Nephron progenitor cell (in vitro differentiated cells): Measurements from ENCODE around the gene DAPL1.

Experiments
- DNase-seq: peaks from one replicate; pipeline ENCODE4 v3.0.0; 2021
- H3K27ac Mint-ChIP-seq: 2 replicates; pipeline ENCODE4 v1.8.0; 2021; ENCODE audit warnings: mild to moderate bottlenecking, moderate library complexity, mixed read lengths
- H3K27me3 Mint-ChIP-seq: 2 replicates; pipeline ENCODE4 v1.8.0; 2021; ENCODE audit warnings: mild to moderate bottlenecking, low read depth, mixed read lengths; ENCODE audit not compliant: poor library complexity
- H3K36me3 Mint-ChIP-seq: 2 replicates; pipeline ENCODE4 v1.8.0; 2021; ENCODE audit warnings: low read depth, mixed read lengths
- H3K4me1 Mint-ChIP-seq: 2 replicates; pipeline ENCODE4 v1.8.0; 2021; ENCODE audit warnings: mixed read lengths
- H3K4me3 Mint-ChIP-seq: 2 replicates; pipeline ENCODE4 v1.8.0; 2021; ENCODE audit warnings: mild to moderate bottlenecking, moderate library complexity, mixed read lengths
- H3K9me3 Mint-ChIP-seq: 2 replicates; pipeline ENCODE4 v1.8.0; 2021; ENCODE audit warnings: mild to moderate bottlenecking, moderate library complexity, mixed read lengths
- CTCF ChIP-seq: fragments of 200-600 bp; sonication (generic); IDR thresholded peaks from 2 replicates; pipeline ENCODE4 v1.5.0; 2021; ENCODE audit warnings: antibody characterized with exemption

DAPL1 gene

GRCh38 chr2:158817588-158817987, 22.5 kb downstream of the DAPL1 start:
- H3K27me3 Mint-ChIP-seq, result peaks cover 12% of the 10 kb centered on the region
- DNase-seq, result no peak
- H3K9me3 Mint-ChIP-seq, result peaks cover 15% of the 10 kb centered on the region
- no peaks in the 10 kb centered on the region for H3K36me3 Mint-ChIP-seq
- peaks cover 81% of the 10 kb centered on the region for H3K4me1 Mint-ChIP-seq
- no peak overlapping the region for H3K4me3 Mint-ChIP-seq
- no peak for TF ChIP-seq CTCF
- peak overlapping the region; percentile 8 for H3K27ac Mint-ChIP-seq

DNA sequence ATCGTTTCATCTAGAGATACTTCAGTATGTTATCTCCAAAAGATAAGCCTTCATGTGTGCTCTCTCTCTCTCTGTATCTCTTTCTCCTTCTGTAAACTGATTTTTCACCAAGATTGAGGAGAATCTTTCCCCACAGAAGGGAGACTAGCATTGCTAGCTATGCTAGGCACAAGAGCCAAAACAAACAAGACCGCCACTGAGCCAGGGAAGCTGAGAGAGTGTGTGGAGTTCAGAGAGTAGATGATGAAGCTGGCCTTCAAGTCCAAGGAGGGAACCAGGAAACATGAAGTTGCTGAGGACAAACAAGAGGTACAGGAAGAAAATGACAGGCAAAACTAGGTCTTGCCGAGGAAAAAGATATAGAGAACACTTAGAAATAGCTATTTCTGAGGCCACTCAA, 23.4 kb downstream of the DAPL1 start:
- DNase-seq, result no peak
- H3K27ac Mint-ChIP-seq, result no peak overlapping the region
- peaks cover 11% of the 10 kb centered on the region for H3K9me3 Mint-ChIP-seq
- H3K4me1 Mint-ChIP-seq, result peaks cover 81% of the 10 kb centered on the region
- no peaks in the 10 kb centered on the region for H3K36me3 Mint-ChIP-seq
- TF ChIP-seq CTCF, result no peak
- H3K27me3 Mint-ChIP-seq, result peaks cover 12% of the 10 kb centered on the region
- no peak overlapping the region for H3K4me3 Mint-ChIP-seq

GRCh38 chr2:158822193-158822592, 27.1 kb downstream of the DAPL1 start:
- H3K9me3 Mint-ChIP-seq, result peaks cover 4% of the 10 kb centered on the region
- no peaks in the 10 kb centered on the region for H3K36me3 Mint-ChIP-seq
- no peak for DNase-seq
- peaks cover 59% of the 10 kb centered on the region for H3K4me1 Mint-ChIP-seq
- H3K4me3 Mint-ChIP-seq, result peak overlapping the region; percentile 38
- peaks cover 12% of the 10 kb centered on the region for H3K27me3 Mint-ChIP-seq
- TF ChIP-seq CTCF, result no peak
- peak overlapping the region; percentile 91 for H3K27ac Mint-ChIP-seq

- Mint-ChIP-seq H3K27me3 (peaks cover 8% of the 10 kb centered on the region), H3K4me1 (peaks cover 52% of the 10 kb centered on the region)
- no peak for TF ChIP-seq CTCF
These were observed 28.5 kb downstream of the DAPL1 start for GRCh38 chr2:158823486-158824237.

DNA sequence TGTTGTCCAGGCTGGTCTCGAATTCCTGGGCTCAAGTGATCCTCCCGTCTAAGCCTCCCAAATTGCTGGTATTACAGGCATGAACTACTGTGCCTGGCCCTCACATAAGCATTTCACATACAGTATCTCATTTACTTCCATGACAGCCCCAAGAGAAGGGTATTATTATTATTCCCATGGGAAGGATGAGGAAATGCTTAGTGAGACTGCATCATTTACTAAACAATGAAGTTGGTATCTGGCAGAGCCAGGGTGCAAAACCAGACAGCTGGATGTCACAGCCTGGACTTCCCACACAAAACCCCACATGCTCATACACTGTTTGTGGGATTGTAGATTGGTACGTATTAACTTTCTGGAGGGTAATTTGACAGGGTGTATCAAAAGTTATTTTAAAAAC, 29.9 kb downstream of the DAPL1 start:
- Mint-ChIP-seq H3K9me3 (no peaks in the 10 kb centered on the region), H3K27me3 (peaks cover 7% of the 10 kb centered on the region), H3K36me3 (no peaks in the 10 kb centered on the region), H3K4me1 (peaks cover 55% of the 10 kb centered on the region), H3K4me3 (no peak overlapping the region), H3K27ac (no peak overlapping the region)
- TF ChIP-seq CTCF, result no peak
- no peak for DNase-seq

More at GRCh38 chr2:158823486-158824237, 28.5 kb downstream of the DAPL1 start:
- no peaks in the 10 kb centered on the region for H3K9me3 Mint-ChIP-seq
- no peak overlapping the region for H3K4me3 Mint-ChIP-seq
- H3K27ac Mint-ChIP-seq, result peak overlapping the region; percentile 87
- no peaks in the 10 kb centered on the region for H3K36me3 Mint-ChIP-seq
- DNase-seq, result no peak

DNA sequence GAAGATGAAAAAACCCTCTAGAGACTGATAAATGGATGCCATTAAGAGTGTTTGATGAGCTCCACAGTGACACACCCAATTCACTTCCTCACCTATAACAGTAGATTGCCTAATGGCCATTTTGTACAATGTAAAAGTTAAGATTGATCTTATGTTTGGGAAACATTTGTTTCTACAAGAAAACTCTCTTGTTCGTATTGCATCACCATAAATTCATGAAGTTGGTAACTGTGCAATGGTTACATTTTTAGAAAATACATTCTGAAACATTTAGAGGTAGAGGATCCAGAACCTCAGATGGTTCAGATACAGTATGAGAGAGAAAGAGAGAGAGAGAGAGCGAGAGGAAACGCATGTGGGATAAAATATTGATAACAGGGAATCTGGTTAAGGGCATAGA, 31.8 kb downstream of the DAPL1 start:
- Mint-ChIP-seq H3K36me3 (no peaks in the 10 kb centered on the region), H3K27ac (no peak overlapping the region), H3K27me3 (peaks cover 2% of the 10 kb centered on the region), H3K9me3 (peaks cover 3% of the 10 kb centered on the region), H3K4me3 (no peak overlapping the region), H3K4me1 (peaks cover 36% of the 10 kb centered on the region)
- TF ChIP-seq CTCF, result no peak
- no peak for DNase-seq
